Fibroblast of mammary gland (primary cell): ENCODE data around the gene OR5M8.

Experiments used
- DNase-seq: peaks from one replicate; pipeline ENCODE4 v3.0.0-alpha.2; 2010; ENCODE audit warnings: low read depth
- H3K4me3 ChIP-seq: 2 replicates; pipeline ENCODE4 v1.5.1; 2011; ENCODE audit warnings: low read depth, mild to moderate bottlenecking, low read length, moderate library complexity; ENCODE audit not compliant: control insufficient read depth
- TF ChIP-seq, protein P1 (sequence below): conservative IDR thresholded peaks from 2 replicates; pipeline ENCODE4 v1.5.1; 2011; ENCODE audit warnings: low read depth, low read length, inconsistent platforms; ENCODE audit not compliant: control insufficient read depth, insufficient read depth

The OR5M8 gene

DNA sequence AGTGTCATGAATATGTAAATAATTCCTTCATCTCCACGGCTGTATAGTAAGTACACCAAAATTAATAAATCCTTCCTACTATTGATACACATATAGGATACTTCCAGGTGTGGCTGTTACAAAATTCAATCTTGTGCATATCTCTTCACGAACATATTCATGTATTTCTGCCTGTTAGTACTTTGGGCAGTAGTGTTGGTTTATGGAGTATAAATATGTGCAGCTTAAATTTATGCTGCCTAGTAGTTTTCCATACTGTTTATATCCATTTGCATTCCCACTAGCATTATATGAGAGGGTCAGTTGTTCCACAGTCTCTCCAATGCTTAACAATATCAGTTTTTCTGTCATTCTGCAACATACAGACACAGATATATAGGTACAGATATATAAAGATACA, 3.9 kb upstream of the OR5M8 start:
- no peak overlapping the region for H3K4me3 ChIP-seq
- no peak for DNase-seq
- TF ChIP-seq, protein P1, sequence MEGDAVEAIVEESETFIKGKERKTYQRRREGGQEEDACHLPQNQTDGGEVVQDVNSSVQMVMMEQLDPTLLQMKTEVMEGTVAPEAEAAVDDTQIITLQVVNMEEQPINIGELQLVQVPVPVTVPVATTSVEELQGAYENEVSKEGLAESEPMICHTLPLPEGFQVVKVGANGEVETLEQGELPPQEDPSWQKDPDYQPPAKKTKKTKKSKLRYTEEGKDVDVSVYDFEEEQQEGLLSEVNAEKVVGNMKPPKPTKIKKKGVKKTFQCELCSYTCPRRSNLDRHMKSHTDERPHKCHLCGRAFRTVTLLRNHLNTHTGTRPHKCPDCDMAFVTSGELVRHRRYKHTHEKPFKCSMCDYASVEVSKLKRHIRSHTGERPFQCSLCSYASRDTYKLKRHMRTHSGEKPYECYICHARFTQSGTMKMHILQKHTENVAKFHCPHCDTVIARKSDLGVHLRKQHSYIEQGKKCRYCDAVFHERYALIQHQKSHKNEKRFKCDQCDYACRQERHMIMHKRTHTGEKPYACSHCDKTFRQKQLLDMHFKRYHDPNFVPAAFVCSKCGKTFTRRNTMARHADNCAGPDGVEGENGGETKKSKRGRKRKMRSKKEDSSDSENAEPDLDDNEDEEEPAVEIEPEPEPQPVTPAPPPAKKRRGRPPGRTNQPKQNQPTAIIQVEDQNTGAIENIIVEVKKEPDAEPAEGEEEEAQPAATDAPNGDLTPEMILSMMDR = no peak

DNA sequence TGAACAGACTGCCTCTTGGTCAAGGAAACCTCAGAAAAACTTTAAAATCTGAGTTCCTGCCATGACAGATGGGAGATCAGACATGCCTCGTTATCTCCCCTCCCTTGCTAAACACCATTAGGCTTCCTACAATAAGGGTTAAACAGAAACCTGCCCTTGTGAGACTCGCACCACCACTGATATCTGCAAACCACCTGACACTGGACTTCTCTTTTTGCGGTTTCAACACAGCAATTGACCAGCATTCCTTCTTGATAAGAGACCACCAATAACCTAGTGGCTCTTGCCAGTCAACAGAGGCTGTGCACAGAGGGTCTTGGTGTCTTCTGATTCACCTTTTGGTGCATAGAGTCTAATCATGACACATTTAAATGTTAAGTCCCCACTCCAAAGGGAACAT, 4.4 kb downstream of the OR5M8 start:
- TF ChIP-seq, protein P1 = no peak
- DNase-seq = no peak
- H3K4me3 ChIP-seq = no peak overlapping the region

DNA sequence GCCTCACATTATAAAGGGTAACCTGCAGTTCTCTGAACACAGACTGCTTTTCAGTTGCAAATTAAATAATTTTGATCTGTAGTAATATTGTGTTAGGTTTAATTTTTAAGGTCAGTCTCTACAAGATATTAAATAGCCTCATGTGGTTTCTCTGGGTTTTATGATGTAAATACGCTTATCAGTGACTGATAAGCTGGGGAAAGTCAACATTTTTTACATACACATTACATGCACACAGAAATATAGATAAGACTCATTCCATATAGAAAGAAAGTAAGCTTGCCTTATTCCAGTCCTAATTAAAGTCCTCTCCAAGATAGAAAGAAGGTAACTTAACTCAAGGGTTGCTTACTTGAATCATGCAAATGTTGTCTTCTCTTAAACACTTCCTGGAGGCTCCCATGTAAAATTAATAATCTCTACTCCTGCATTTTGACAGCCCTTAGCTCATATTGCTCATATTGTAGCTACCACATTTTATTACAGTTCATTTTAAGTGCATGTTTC, 16.4 kb downstream of the OR5M8 start:
- TF ChIP-seq, protein P1 = no peak
- no peak for DNase-seq
- no peak overlapping the region for H3K4me3 ChIP-seq

DNA sequence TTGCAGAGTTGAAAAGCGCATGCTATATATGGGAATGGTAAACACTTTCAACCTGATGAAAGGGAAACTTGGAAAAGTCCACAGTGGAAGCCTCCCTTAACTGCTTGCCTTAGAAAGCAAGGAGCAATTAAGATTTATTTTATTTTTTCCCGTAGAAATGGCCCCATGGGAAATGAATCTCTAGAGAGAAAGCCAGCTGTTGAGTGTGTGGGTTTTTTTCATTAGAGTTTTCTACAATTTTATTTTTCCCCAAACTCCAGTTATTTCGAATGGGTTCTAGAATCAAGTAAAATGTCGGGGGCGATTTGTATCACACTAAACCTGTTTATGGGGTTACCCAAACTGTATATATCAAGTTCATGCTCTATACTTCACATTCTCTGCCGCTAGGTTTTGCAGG, 17.9 kb downstream of the OR5M8 start, which contains the start of gene OR5M3:
Gene OR5M3 (minus strand): TSS at position 101 of the 400 bp plus-strand sequence. CDS start 2,855 bp downstream, outside the sequence.
- no peak within 1 kb of the TSS for H3K4me3 ChIP-seq
- DNase-seq = no peak
- TF ChIP-seq, protein P1 = no peak

DNA sequence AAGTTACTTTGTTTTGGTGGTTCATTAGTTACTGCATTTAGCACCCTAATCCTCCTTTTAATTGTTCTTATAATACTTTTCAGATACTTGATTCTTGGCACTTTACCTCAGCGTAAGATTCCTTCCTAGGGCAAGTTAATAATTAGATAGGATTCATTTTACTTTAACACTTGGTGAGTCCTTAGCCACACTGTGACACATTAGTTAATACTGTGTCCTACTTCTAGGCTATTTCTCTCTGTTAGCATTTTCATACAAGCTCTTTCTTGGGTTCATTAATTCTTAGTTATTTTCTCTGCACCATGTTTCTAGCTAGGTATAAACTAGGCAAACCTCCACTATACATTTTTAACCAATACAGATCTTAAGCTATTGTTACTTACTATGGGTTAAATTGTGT, 34.1 kb downstream of the OR5M8 start:
- TF ChIP-seq, protein P1 = no peak
- DNase-seq = no peak
- H3K4me3 ChIP-seq = no peak overlapping the region

DNA sequence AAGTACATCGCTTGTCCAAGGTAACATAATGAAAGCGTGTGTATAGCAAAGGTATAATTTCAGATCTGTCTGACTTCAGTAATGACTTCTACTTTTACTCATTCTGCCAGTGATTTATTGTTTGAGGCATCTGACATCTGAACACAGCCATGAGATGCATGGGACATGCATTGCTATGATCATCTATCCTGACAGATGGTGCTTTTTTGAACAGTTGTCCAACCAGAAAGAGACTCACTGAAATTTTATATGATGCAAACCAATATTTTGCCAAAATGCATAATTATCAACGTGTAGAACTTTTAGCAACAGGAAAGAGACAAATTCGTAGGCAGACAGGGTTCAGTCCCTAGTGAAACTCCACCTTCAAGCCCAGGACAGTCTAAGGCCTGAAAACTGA, 37.6 kb downstream of the OR5M8 start:
- H3K4me3 ChIP-seq = no peak overlapping the region
- no peak for DNase-seq
- TF ChIP-seq, protein P1 = no peak
